OCI-LY7 (cell line): ENCODE results near the gene CHEK2.

Source experiments
- EZH2phosphoT487 ChIP-seq: fragments of 200-600 bp; sonication (generic); IDR thresholded peaks from 2 replicates; pipeline ENCODE4 v1.6.1; 2018; ENCODE audit warnings: low read depth, borderline replicate concordance, mild to moderate bottlenecking, mixed run types, antibody characterized with exemption, low read length, moderate library complexity, mixed read lengths
- TF ChIP-seq, protein P1 (sequence below): fragments of 200-600 bp; sonication (generic); conservative IDR thresholded peaks from 2 replicates; pipeline ENCODE4 v1.5.1; 2014; ENCODE audit warnings: mild to moderate bottlenecking, antibody characterized with exemption, low read length, moderate library complexity, mixed read lengths

DNA sequence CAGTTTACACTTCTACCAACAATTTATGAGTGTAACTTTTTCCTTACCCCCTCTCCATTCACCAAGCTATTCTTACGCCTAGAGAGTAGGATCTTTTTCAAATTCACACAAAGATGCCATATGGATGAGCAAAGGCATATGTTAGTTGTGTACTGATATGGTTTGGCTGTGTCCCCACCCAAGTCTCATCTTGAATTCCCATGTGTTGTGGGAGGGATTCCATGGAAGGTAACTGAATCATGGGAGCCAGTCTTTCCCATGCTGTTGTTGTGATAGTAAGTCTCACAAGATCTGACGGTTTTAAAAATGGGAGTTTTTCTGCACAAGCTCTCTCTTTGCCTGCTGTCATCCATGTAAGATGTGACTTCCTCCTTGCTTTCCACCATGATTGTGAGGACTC lies 102.3 kb downstream of the CHEK2 start:
- TF ChIP-seq EZH2phosphoT487 = no peak
- TF ChIP-seq, protein P1, sequence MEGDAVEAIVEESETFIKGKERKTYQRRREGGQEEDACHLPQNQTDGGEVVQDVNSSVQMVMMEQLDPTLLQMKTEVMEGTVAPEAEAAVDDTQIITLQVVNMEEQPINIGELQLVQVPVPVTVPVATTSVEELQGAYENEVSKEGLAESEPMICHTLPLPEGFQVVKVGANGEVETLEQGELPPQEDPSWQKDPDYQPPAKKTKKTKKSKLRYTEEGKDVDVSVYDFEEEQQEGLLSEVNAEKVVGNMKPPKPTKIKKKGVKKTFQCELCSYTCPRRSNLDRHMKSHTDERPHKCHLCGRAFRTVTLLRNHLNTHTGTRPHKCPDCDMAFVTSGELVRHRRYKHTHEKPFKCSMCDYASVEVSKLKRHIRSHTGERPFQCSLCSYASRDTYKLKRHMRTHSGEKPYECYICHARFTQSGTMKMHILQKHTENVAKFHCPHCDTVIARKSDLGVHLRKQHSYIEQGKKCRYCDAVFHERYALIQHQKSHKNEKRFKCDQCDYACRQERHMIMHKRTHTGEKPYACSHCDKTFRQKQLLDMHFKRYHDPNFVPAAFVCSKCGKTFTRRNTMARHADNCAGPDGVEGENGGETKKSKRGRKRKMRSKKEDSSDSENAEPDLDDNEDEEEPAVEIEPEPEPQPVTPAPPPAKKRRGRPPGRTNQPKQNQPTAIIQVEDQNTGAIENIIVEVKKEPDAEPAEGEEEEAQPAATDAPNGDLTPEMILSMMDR = no peak
